Erythroblast (primary cell): ENCODE measurements around the gene PACSIN1.
"Not testable (repeated sequence)": the region's sequence is repeated elsewhere in the genome, so short reads cannot be mapped to it uniquely, and the experiment has no call there.

ENCODE experiments used
- DNase-seq, 2 experiments: peaks; one replicate each; lab custom pipeline; 2025; lab: John Stamatoyannopoulos, UW
- GATA1 ChIP-seq: IDR thresholded peaks from 2 replicates; pipeline ENCODE4 v1.6.1; 2011; ENCODE audit warnings: low read depth, mild to moderate bottlenecking, control low read depth, low read length, moderate library complexity
- POLR2A ChIP-seq: IDR thresholded peaks from 2 replicates; pipeline ENCODE4 v1.6.1; 2011; ENCODE audit warnings: mild to moderate bottlenecking, low read length

Gene PACSIN1

DNA sequence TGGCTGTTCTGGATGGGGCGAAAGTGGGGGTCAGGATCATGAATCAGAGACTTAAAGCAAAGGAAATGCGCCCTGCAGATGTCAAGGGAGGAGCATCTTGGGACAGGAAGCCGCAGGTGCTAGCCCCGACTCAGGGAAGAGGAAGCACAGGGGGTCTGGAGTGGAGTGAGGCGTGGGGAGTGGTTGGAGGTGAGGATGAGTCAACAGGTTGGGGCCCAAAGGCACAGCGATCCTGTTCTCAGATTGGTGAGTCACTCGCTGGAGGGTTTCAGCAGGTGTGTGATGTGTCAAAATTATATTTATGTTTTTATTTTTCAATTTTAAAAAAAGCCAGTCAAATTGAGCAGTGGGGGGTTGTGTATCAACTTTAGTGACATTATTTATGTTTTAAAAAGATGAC lies 19.0 kb downstream of the PACSIN1 start:
- TF ChIP-seq POLR2A, result no peak
- no peak for TF ChIP-seq GATA1
- DNase-seq, result no peak

DNA sequence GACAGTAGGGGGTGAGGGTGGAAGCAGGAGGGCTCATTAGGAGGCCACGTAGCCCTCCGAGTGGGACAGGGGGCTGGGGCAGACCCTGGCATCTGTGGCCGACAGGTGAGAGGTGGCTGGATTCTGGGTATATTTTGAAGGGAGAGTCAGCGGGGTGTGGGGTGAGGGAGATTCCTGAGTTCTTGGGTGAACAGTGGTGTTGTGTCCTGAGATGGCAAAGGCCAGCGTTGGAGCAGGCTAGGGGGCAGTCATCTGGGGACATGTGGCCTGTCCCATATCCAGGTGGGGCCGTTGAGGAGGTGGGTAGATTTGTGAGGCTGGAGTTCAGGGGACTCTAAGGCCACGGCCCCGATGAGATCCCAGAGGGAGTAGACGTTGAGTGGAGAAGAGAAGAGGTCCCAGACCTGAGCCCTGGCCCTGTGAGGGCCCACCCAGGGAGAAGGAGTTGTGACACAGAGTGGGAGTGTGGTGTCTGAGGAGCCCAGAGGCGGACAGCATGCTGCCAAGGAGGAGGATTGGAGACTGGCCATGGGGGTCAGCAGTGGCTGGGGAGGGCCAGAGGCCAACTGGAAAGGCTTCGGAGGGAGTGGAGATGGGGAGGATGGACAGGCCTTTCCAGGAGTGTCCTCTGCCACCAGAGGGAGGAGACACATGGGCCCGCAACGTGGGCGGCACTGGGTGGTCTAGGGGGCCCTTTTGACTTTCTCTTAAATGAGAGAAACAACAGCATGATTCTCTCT lies 19.6 kb downstream of the PACSIN1 start:
- no peak for DNase-seq
- no peak for TF ChIP-seq POLR2A
- TF ChIP-seq GATA1, result no peak

DNA sequence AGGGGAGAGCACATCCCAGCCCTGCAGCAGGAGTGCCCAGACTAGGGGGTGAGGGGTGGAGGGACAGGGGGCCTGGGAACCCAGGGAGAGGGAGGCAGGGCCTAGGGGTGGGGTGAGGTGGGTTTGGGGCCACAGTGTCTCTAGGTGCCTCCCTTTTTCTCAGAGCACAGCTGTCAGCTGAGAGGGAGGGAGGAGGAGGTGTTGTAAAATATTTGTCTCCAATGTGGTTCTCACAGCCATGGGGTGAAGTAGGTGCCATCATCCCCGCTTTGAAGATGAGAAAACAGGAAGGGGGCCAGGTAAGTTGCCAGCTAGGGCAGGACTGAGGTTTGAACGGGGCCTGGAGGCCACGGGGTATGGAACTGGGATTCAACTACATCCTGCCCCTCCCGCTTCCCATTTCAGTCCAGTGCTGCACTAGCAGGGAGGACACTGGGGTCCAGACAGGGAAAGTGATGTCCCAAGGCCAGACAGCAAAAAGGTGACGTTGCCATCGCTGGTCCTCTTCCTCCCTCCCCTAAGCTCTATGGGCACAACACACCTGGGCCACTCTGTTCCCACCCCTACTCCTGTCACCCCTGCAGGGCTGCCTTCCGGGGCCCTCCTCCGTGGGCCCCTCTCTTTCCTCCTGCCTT lies 20.3 kb downstream of the PACSIN1 start:
- DNase-seq, result no peak

DNA sequence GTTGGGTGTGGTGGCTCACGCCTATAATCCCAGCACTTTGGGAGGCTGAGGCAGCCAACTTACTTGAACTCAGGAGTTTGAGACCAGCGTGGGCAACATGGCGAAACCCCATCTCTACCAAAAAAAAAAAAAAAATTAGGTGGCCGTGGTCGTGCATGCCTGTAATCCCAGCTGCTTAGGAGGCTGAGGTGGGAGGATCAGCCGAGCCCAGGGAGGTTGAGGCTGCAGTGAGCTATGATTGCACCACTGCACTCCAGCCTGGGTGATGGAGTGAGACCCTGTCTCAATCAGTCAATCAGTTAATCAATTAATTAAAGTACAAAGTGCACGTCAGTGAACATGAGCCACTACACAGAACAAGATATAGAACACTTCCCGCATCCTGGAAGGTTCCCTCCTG lies 21.0 kb downstream of the PACSIN1 start:
- not testable (repeated sequence) for DNase-seq

More for the DNA sequence above, 20.3 kb downstream of the PACSIN1 start:
- TF ChIP-seq POLR2A (no peak), GATA1 (no peak)

DNA sequence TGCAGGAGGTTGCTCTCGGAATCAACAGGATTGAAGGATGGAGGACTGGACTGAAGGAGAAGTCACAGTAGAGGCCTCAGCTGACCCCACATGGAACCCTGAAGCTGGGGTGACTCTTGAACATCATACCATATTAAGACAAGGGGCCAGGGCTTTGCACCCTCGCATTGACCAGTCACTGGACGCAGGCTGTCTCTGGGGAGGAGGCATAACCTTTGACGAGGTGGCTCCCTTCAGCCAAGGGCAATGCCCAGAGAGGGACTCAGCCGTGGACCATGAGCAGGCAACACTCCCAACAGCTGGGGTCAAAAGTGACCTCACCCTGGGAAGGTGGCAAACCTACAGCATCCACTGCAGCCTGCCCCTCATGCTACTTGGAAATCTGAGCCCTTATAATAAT lies 21.7 kb downstream of the PACSIN1 start:
- no peak for DNase-seq
- TF ChIP-seq POLR2A (no peak), GATA1 (no peak)

DNA sequence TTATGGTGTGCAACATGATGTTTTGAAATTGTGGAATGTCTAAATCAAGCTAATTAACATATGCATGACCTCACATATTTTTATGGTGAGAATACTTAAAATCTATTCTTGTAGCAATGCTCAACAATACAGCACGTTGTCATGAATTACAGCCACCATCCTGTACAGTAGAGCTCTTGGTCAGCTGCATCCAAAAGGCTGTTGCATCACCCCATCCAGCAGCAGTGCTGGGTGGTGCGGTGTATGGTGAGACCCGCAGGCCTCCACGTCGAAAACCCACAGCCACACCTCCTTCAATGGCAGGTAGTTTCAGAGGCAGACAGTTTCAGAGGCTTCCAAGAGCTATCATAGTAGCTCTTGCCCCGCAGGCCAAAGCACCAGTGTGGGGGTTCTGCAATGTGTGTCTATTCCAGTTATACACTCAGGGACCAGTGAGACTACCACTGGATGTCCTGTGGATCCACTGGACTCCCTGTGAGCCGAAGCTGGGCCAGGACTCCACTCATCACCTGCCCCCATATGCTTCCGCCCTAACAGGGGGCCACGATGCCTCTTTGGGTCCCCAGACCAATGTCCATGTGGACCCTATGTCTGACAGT lies 23.4 kb downstream of the PACSIN1 start:
- no peak for DNase-seq
- no peak for TF ChIP-seq POLR2A
- no peak for TF ChIP-seq GATA1

DNA sequence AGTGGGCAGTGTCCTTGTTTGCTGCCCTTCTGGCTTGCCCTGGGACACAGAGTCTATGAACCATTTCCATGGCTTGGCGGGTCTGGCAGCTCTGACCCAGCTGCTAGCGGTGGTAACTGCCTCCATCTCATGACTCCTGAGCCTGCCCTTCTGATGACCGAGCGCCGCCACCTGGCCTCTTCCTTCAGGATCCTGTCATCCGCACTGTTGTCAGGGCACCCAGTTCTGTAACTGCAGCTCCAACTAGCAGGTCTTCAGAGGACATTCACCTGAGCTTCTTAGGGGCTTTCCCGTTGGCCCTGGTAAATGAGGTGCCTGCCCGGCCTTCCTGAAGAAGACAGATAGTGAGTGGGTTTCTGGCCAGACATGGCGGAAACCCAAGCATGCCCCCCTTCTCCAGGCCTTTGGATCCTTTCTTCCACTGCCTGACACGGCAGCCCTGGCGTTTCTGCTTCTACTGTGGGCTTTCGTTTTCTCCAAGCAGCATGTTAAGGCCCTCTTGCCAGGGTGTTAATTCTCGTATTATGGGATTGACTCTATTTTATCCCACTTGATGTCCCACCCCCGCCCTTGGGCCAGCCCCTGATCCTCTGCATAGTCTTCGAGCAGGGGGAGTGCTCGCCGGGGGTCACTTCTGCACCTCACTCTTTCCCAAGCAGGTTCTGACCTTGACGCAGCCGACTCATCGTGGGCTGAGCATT lies 24.7 kb downstream of the PACSIN1 start:
- no peak for DNase-seq
- no peak for TF ChIP-seq POLR2A
- TF ChIP-seq GATA1, result no peak

DNA sequence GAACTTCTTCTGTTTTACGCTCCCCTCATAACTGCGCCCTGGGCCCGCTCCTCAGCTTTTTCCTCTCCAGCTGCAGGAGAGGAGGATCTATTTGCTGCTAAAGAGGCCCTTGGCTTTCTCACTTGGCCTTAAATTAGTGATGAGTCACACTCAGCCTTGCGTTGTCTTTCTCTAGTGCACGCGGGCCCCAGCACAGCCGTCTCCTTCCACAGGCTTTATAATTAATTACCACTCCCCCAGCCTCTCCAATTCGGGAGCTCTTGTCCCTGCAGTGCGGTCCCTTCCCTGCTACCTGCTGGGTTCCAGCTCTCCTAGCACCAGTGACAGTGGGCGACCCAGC lies 25.2 kb downstream of the PACSIN1 start:
- no peak for DNase-seq

DNA sequence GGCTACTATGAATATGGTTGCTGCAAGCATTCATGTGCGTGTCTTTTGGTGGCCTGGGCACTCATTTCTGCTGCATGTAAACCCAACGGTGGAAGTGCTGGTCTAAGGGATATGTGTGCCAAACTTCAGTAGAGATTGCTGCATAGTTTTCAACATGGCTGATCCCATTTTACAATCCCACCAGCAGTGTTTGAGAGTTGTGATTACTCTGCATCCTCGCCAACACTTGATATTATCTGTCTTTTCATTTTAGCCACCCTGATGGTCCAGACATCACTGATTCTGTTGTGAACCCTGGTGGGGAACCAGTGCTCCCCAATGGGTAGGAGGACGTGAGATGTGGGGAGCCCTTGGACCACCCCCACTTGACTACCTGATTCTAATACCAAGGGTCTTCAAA lies 27.5 kb downstream of the PACSIN1 start:
- DNase-seq, result no peak

More for the DNA sequence above, 25.2 kb downstream of the PACSIN1 start:
- TF ChIP-seq GATA1 (no peak), POLR2A (no peak)

DNA sequence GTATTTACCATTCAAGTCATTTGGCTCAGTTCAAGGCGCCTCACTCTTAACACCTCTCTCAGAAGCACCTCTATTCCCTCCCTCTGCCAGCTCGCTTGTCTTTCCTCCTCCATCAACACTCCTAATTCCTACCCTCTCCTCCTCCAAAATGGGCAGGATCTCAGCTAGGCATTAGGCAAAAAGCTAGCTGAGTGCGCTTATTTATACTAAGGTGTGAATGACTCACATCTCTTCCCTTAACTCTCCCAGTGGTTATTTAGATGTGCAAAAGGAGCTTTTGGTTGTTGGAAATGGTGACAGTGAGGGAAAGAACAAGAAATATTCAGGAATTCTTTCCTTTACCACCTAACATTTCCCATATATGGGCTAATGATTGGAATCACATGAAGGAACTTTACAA lies 29.1 kb downstream of the PACSIN1 start:
- TF ChIP-seq POLR2A (no peak), GATA1 (no peak)
- DNase-seq, result no peak

More for the DNA sequence above, 27.5 kb downstream of the PACSIN1 start:
- TF ChIP-seq GATA1 (no peak), POLR2A (no peak)

DNA sequence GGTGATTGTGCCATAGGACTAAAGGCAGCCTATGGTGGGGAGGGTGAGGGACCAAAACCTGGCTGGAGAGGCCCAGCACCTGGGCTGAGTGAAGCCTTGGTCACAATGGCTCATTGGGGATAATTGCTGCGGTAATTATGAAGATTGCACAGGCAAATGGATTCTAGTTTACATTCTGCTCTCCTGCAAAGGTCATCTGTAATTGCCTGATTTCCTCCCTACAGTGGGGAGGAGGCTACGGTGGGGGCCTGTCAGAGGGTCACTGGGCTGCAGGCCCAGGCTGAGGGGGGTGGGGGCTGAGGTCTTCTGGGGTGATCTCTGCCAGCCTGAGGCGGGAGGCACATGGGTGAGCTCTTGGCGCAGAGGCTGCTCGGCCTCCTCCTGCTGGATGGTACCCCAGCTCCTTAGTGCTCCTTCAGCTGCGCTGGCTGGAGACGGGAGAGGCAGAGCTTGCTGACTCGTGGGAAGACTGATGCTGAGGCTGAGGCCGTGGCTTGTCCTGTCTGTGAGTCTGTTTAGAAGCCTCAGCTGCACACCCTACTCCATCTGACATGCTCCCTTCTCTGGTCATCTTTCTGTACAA lies 30.3 kb downstream of the PACSIN1 start:
- no peak for DNase-seq
- TF ChIP-seq GATA1, result no peak
- TF ChIP-seq POLR2A, result no peak

DNA sequence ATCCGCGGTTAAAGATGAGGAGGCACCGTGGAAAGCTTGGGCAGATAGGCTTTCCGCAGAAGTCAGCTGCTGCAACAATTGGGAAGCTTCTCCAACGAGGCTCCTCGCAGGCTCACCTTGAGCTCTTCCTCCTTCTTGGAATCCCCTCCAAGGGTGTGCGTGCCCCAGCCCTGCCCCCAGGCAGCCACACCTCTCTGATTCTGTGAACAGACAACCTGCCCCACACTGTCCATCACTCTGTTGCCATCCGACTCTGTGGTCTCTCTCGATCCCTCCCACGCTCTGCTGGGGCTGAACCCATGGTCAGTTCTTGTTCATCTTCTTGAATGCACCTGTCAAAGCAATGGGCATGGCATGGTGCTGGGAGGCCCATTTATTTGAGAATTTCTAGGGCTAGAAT lies 31.5 kb downstream of the PACSIN1 start:
- no peak for DNase-seq
- TF ChIP-seq GATA1, result no peak
- TF ChIP-seq POLR2A, result no peak

DNA sequence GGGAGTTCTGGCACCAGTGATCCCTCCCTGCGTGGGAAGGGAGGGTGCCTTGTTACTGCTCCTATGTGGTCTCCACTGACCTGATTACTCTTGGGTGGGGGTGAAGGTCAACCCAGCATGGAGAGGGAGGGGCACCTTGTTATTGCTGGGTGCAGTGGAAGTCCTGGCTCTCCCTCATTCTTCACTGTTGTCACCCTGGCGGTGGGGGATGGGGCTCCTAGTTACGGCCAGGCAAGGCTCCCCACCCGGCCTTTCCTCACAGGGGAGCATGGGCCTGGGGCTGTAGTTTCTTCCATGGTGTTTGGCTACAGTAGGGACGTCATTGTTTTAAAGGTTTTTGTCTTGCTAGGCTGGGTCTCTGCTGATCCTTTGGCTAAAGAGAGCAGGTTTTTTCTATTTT lies 40.8 kb downstream of the PACSIN1 start:
- DNase-seq, result no peak
- TF ChIP-seq POLR2A, result no peak
- TF ChIP-seq GATA1, result no peak

DNA sequence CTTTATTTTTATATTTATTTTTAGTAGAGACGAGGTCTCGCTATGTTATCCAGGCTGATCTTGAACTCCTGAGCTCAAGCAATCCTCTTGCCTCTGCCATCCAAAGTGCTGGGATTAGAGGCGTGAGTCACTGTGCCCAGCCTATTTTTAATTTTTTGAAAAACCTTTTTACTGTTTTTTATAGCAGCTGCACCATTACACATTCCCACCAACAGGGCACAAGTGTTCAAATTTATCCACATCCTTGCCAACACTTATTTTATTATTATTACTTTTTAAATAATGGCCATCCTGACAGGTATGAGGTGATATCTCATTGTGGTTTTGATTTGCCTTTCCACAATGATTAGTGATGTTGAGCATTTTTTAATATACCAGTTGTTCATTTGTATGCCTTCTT lies 42.5 kb downstream of the PACSIN1 start:
- TF ChIP-seq GATA1 (no peak), POLR2A (no peak)
- DNase-seq, result no peak

DNA sequence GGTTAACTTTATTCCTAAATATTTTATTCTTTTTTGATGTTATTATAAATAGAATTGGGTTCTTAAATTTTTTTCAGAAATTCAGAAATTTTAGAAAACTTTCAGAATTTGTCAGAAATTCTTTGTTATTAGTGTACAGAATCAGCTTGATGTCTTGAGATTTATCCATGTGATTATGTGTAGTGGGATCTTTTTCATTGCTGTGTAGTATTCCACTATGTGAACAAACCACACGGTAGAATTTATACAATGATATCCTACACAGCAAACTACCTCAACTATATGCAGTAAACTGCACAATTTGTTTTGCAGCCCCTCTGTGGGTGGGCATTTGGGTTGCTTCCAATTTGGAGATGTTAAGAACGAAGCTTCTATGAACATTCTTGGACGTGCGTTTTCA lies 43.9 kb downstream of the PACSIN1 start:
- no peak for DNase-seq

More for the DNA sequence above, 43.9 kb downstream of the PACSIN1 start:
- TF ChIP-seq GATA1 (no peak), POLR2A (no peak)
